Uterus (tissue), 4 donors: ENCODE data around the gene CCDC194. TPM values are rescaled to one million over a fixed set of nuclear protein-coding genes. Genes with fewer than 3 reads are reported as not detected.

Experiments used
- DNase-seq, 2 donors: peaks; one replicate each; pipeline ENCODE4 v3.0.0-alpha.2; 2019 to 2020
- H3K27ac ChIP-seq, 2 donors: fragments of 200-600 bp; sonication (generic); 1 replicate in 1 of 2; 2 replicates in 1 of 2; pipeline ENCODE4 v1.5.1; 2016 to 2018
- H3K27me3 ChIP-seq, 2 donors: fragments of 200-600 bp; sonication (generic); one replicate each; pipeline ENCODE4 v1.5.1; 2018 to 2019; ENCODE audit warnings: control low read depth in 1 of 2
- H3K36me3 ChIP-seq, 2 donors: fragments of 200-600 bp; sonication (generic); one replicate each; pipeline ENCODE4 v1.5.1; 2019; ENCODE audit warnings: control low read depth in 1 of 2
- H3K4me1 ChIP-seq, 2 donors: fragments of 200-600 bp; sonication (generic); one replicate each; pipeline ENCODE4 v1.5.1; 2018 to 2019; ENCODE audit warnings: control low read depth in 1 of 2
- H3K4me3 ChIP-seq, 2 donors: fragments of 200-600 bp; sonication (generic); 1 replicate in 1 of 2; 2 replicates in 1 of 2; pipeline ENCODE4 v1.5.1; 2018 to 2019; ENCODE audit warnings: mild to moderate bottlenecking in 1 of 2
- H3K9me3 ChIP-seq, 2 donors: fragments of 200-600 bp; sonication (generic); one replicate each; pipeline ENCODE4 v1.5.1; 2019; ENCODE audit warnings: control low read depth in 1 of 2
- CTCF ChIP-seq, 4 experiments: fragments of 200-600 bp in 2 of 4; fragments of 450-650 bp in 2 of 4; sonication (generic) in 2 of 4; IDR thresholded peaks; one replicate each; pipeline ENCODE4 v1.5.1; 2016 to 2019; ENCODE audit warnings: antibody characterized with exemption in 4 of 4, mild to moderate bottlenecking in 2 of 4, moderate library complexity in 1 of 4
- POLR2A ChIP-seq, 2 donors: fragments of 450-650 bp; IDR thresholded peaks; one replicate each; pipeline ENCODE4 v1.6.1; 2016; ENCODE audit warnings: antibody characterized with exemption in 2 of 2, mild to moderate bottlenecking in 1 of 2, moderate library complexity in 1 of 2
- intact Hi-C: fragments of 100-400 bp; cut with DNase I; formaldehyde crosslinking; loops from one replicate; pipeline ENCODE4 v1.15.1; 2023; ENCODE audit warnings: low total_unique reads
- total RNA-seq, 4 donors: library from RNA; depleted of rRNA in 3 of 4; stranded (reverse); fragments of >200 nt in 3 of 4; gene quantifications; one replicate each; pipeline versions ENCODE4 v1.1.0 to v1.2.4, GENCODE V29; 2014 to 2023
- donor health status: DM: yes; HTN: yes; CAD: no.

The CCDC194 gene
- total RNA-seq, 4 donors from 2014 or later = 2.5 TPM; not detected in 3

GRCh38 chr19:17404621-17405249, 10.7 kb upstream of the CCDC194 start:
- Histone ChIP-seq H3K4me3 (peak overlapping the region; percentile 23 to 48), H3K36me3 (no peaks in the 10 kb centered on the region), H3K9me3 (no peaks in the 10 kb centered on the region), H3K27me3 (no peaks in the 10 kb centered on the region), H3K4me1 (no peaks in the 10 kb centered on the region), H3K27ac (peak overlapping the region; percentile 62 to 87)
- no peak for DNase-seq
- TF ChIP-seq CTCF (IDR thresholded peaks at IDR 0.05) = no peak
- TF ChIP-seq POLR2A (IDR thresholded peaks at IDR 0.05) = no peak
- intact Hi-C loops = no loop called here

GRCh38 chr19:17404015-17404414, 10.0 kb upstream of the CCDC194 start:
- DNase-seq = no peak
- Histone ChIP-seq H3K9me3 (no peaks in the 10 kb centered on the region), H3K27me3 (no peaks in the 10 kb centered on the region), H3K4me3 (peak overlapping the region in 1 of 2 donors; percentile 48), H3K4me1 (no peaks in the 10 kb centered on the region), H3K36me3 (no peaks in the 10 kb centered on the region), H3K27ac (peak overlapping the region; percentile 62 to 87)
- intact Hi-C loops = no loop called here
- TF ChIP-seq CTCF (IDR thresholded peaks at IDR 0.05) (no peak), POLR2A (IDR thresholded peaks at IDR 0.05) (no peak)

- Histone ChIP-seq H3K27ac (peak overlapping the region in 1 of 2 donors; percentile 87), H3K36me3 (no peaks in the 10 kb centered on the region), H3K27me3 (no peaks in the 10 kb centered on the region), H3K4me3 (peak overlapping the region in 1 of 2 donors; percentile 48), H3K4me1 (no peaks in the 10 kb centered on the region), H3K9me3 (no peaks in the 10 kb centered on the region)
- TF ChIP-seq POLR2A (IDR thresholded peaks at IDR 0.05) (no peak), CTCF (IDR thresholded peaks at IDR 0.05) (no peak)
- intact Hi-C loops = no loop called here
- DNase-seq = no peak
These were observed 9.2 kb upstream of the CCDC194 start for GRCh38 chr19:17402982-17403855.

GRCh38 chr19:17401628-17402027, 7.6 kb upstream of the CCDC194 start:
- no peaks in the 10 kb centered on the region for H3K36me3 ChIP-seq
- H3K9me3 ChIP-seq = no peaks in the 10 kb centered on the region
- intact Hi-C loops = no loop called here
- TF ChIP-seq POLR2A (IDR thresholded peaks at IDR 0.05) (no peak), CTCF (IDR thresholded peaks at IDR 0.05) (no peak)
- H3K4me1 ChIP-seq = no peaks in the 10 kb centered on the region
- H3K27me3 ChIP-seq = no peaks in the 10 kb centered on the region
- no peak overlapping the region for H3K27ac ChIP-seq
- no peak overlapping the region for H3K4me3 ChIP-seq
- DNase-seq = no peak

GRCh38 chr19:17398902-17399527, 5.0 kb upstream of the CCDC194 start:
- intact Hi-C loops = no loop called here

More at GRCh38 chr19:17398902-17399527, 5.0 kb upstream of the CCDC194 start:
- Histone ChIP-seq H3K9me3 (no peaks in the 10 kb centered on the region), H3K36me3 (no peaks in the 10 kb centered on the region), H3K4me1 (no peaks in the 10 kb centered on the region), H3K27me3 (no peaks in the 10 kb centered on the region), H3K4me3 (no peak overlapping the region), H3K27ac (no peak overlapping the region)
- no peak for DNase-seq
- TF ChIP-seq POLR2A (IDR thresholded peaks at IDR 0.05) (no peak), CTCF (IDR thresholded peaks at IDR 0.05) (no peak)
